Heart left ventricle (tissue), 16 donors: Measurements from ENCODE around the gene MRPL53. TPM values are rescaled to one million over a fixed set of nuclear protein-coding genes. Genes with fewer than 3 reads are reported as not detected.
A peak's percentile ranks its signal among the peaks of the same experiment; 100 is the strongest.

Experiments
- ATAC-seq, 4 donors: fragments of 200-7000 bp; cut with Tn5 transposase; one replicate each; pipeline ENCODE4 v1.9.1; 2020 to 2022; ENCODE audit warnings: moderate library complexity in 4 of 4, mild to moderate bottlenecking in 3 of 4, moderate number of reproducible peaks in 1 of 4
- DNase-seq, 5 donors: peaks; one replicate each; pipeline ENCODE4 v3.0.0-alpha.2; 2020
- H3K27ac ChIP-seq, 12 donors: fragments of 200-600 bp; sonication (generic) in 4 of 12; one replicate each; pipeline versions ENCODE4 v1.5.0 to v1.8.0; 2016 to 2022; ENCODE audit warnings: mild to moderate bottlenecking in 2 of 12
- H3K27me3 ChIP-seq, 9 donors: fragments of 200-600 bp; sonication (generic) in 2 of 9; one replicate each; pipeline versions ENCODE4 v1.5.1 to v1.8.0; 2016 to 2022; ENCODE audit warnings: mild to moderate bottlenecking in 3 of 9
- H3K36me3 ChIP-seq, 9 donors: fragments of 200-600 bp; sonication (generic) in 2 of 9; one replicate each; pipeline versions ENCODE4 v1.5.0 to v1.8.0; 2018 to 2022; ENCODE audit warnings: mild to moderate bottlenecking in 2 of 9
- H3K4me1 ChIP-seq, 12 donors: fragments of 200-600 bp; sonication (generic) in 4 of 12; one replicate each; pipeline versions ENCODE4 v1.5.0 to v1.8.0; 2016 to 2022; ENCODE audit warnings: mild to moderate bottlenecking in 3 of 12
- H3K4me3 ChIP-seq, 12 donors: fragments of 200-600 bp; sonication (generic) in 4 of 12; one replicate each; pipeline versions ENCODE4 v1.5.0 to v1.8.0; 2017 to 2022; ENCODE audit warnings: mild to moderate bottlenecking in 9 of 12, moderate library complexity in 4 of 12
- H3K9me3 ChIP-seq, 12 donors: fragments of 200-600 bp; sonication (generic) in 4 of 12; one replicate each; pipeline versions ENCODE4 v1.5.0 to v1.8.0; 2016 to 2022; ENCODE audit warnings: mild to moderate bottlenecking in 1 of 12
- POLR2A ChIP-seq, 2 donors: fragments of 450-650 bp; IDR thresholded peaks; one replicate each; pipeline ENCODE4 v1.6.1; 2017; ENCODE audit warnings: antibody characterized with exemption in 2 of 2, mild to moderate bottlenecking in 2 of 2, moderate library complexity in 2 of 2
- WGBS, 4 donors: extraction: QIAGEN DNeasy Blood & Tissue Kit in 2 of 4; methylation state at CpG; one replicate each; pipeline versions ENCODE4 v1.1.5 to v1.1.7; 2013 to 2018; 5-methylcytosine and 5-hydroxymethylcytosine counted together
- intact Hi-C, 10 donors: fragments of 100-400 bp; cut with DNase I; formaldehyde crosslinking; loops; one replicate each; pipeline versions ENCODE4 v1.11.1 to v1.14.2; 2022
- polyA plus RNA-seq, 2 donors: library from polyadenylated mRNA; stranded (reverse); fragments of 200-250 nt; gene quantifications; one replicate each; pipeline ENCODE4 v1.2.3, GENCODE V29; 2013
- total RNA-seq, 9 donors: library from RNA; depleted of rRNA in 2 of 9; stranded (reverse); fragments of >200 nt in 2 of 9; fragmentation: NEBNext Ultra II Directional in 3 of 9; extraction: Animal tissue kit (Norgen Biotek cat#: 25700) in 3 of 9; gene quantifications; one replicate each; pipeline versions ENCODE4 v1.1.0 to v1.2.4, GENCODE V29; 2016 to 2023
- TF ChIP-seq, protein P1 (sequence below), 12 donors: fragments of 200-600 bp; sonication (generic) in 4 of 12; IDR thresholded peaks; one replicate each; pipeline versions ENCODE4 v1.5.0 to v1.8.0; 2018 to 2022; ENCODE audit warnings: antibody characterized with exemption in 12 of 12, mild to moderate bottlenecking in 5 of 12
- donor health status: ischemic (EF 13 %, LVEDD 7.1; RV severe dilation, severe dysfunction).
- donor health status: healthy with polysubstance abuse.
- donor health status: DM: no; HTN: yes; CAD: no.
- donor health status: DM: no; HTN: no; CAD: no.
- donor health status: ischemic (EF 25% LVEDD 6.9; RV normal size, moderate dysfunction).
- donor health status: ischemic (EF 25% LVEDD 5.7; RV mildly dilated, moderate dysfunction).
- donor health status: healthy.
- donor health status: DM: yes; HTN: yes; CAD: no.
- donor health status: ischemic (EF 35%, LVEDD 5.7; RV mildly dilated, moderate dysfunction).
- donor health status: nonischemic (EF 11% LVEDD 7.7; RV severe dilation, severe dysfunction).
- donor health status: DM: yes; HTN: yes; CAD: no.
- donor health status: PGD.
- donor health status: ischemic (EF 29% LVEDD 5.4; RV normal size, mild dysfunction).
- donor health status: nonischemic (EF 23%, LVEDD 6.1; RV moderate dilation, normal function).

MRPL53 gene
- total and polyA plus RNA-seq, 11 donors, result 64.9 to 180 (median 135) TPM

DNA sequence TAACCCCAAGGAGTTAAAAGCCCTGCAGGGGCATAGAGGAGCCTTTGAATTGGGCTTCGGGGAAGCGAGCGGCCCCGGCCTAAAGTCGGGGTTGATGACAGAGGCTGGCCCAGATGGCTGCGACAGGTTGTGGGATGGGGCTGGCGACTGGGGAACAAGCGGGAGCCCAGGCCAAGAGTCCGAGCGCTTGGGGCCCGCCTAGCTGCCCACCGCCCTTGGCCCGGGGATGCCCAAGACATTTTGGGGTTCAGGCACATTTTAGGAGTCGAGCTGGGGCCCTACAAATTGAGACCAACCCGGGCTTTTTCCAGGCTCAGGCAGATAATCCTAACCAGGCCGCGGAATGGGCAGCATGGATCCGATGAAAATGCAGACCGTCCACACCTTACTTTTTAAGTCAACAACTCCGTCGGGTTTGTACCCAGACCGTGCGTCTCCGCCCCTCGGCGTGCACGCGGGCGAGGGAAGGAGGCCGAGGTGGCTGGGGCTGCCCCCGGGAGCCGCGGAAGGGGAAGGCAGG lies 31.2 kb downstream of the MRPL53 start:
- peak overlapping the region; percentile 30 to 72 (median 60) for H3K4me3 ChIP-seq
- ATAC-seq (peak in 3 of 4 donors; percentile 0 to 10 (median 1)), DNase-seq (no peak)
- no peaks in the 10 kb centered on the region for H3K9me3 ChIP-seq
- H3K4me1 ChIP-seq, result peaks cover 0 to 63% (median 36%) of the 10 kb centered on the region in 12 donors
- intact Hi-C loops, result loop anchor here in 1 of 10 donors (2.0 kb wide), 1 partner anchor 14 kb away; the partner anchor contains the start of gene INO80B
- H3K27me3 ChIP-seq, result peaks cover 0 to 40% (median 0%) of the 10 kb centered on the region in 9 donors
- H3K27ac ChIP-seq, result peak overlapping the region; percentile 77 to 95 (median 86)
- WGBS, 4 donors, result 16 to 24% (median 19%) methylated on average over 29 to 33 of the region's 33 CpGs
- TF ChIP-seq, protein P1, sequence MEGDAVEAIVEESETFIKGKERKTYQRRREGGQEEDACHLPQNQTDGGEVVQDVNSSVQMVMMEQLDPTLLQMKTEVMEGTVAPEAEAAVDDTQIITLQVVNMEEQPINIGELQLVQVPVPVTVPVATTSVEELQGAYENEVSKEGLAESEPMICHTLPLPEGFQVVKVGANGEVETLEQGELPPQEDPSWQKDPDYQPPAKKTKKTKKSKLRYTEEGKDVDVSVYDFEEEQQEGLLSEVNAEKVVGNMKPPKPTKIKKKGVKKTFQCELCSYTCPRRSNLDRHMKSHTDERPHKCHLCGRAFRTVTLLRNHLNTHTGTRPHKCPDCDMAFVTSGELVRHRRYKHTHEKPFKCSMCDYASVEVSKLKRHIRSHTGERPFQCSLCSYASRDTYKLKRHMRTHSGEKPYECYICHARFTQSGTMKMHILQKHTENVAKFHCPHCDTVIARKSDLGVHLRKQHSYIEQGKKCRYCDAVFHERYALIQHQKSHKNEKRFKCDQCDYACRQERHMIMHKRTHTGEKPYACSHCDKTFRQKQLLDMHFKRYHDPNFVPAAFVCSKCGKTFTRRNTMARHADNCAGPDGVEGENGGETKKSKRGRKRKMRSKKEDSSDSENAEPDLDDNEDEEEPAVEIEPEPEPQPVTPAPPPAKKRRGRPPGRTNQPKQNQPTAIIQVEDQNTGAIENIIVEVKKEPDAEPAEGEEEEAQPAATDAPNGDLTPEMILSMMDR (IDR thresholded peaks at IDR 0.05), result no peak
- no peak for TF ChIP-seq POLR2A (IDR thresholded peaks at IDR 0.05)
- H3K36me3 ChIP-seq, result no peaks in the 10 kb centered on the region

DNA sequence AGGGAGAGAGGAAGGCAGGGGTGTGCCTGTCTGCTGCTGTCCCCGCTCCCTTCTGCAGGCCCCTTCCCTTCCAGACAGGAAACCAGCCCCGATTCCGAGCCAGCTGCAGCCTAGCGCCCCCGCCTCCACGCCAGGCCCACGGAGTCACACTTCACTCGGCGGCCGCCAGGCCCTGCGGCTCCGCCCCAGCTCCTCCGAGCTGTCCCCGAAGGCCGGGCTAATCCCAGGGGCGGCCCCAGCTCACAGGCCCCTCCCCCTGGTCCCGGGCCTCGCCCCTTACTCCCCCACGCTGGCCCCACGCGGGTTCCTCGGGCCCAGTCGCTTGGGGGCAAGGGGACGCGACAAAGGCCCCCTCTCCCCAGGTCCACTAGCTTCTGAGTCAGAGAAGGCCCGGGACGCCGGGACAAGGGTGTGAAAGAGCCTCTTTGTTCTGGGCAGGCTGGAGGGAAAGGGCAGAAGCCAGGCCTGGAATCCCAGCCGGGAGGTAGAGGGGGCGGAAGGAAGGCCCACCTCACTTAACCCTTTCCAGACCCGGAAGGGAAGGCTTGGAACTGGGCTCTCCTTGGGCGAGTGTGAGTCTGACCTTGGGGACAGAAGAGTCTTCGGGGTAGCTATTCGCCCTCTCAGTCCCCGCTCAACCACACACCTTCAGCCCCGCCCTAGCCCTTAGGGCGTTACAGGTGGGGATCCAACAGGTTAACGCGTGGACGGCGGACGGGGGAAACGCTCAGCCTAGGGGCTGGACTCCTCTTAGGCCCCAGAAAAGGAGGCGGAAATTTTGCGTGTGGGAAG lies 31.9 kb downstream of the MRPL53 start:
- WGBS, 4 donors, result 8 to 12% (median 8%) methylated on average over 25 to 45 of the region's 45 CpGs
- Histone ChIP-seq H3K4me1 (peaks cover 0 to 63% (median 37%) of the 10 kb centered on the region in 12 donors), H3K27ac (peak overlapping the region; percentile 77 to 95 (median 86)), H3K36me3 (peaks cover 0 to 1% (median 0%) of the 10 kb centered on the region in 9 donors), H3K27me3 (peaks cover 0 to 39% (median 0%) of the 10 kb centered on the region in 9 donors), H3K4me3 (peak overlapping the region; percentile 30 to 72 (median 60)), H3K9me3 (no peaks in the 10 kb centered on the region)
- TF ChIP-seq, protein P1 (IDR thresholded peaks at IDR 0.05), result peak in 9 of 12 donors; percentile 11 to 52 (median 29)
- peak in 1 of 2 donors; percentile 68 for TF ChIP-seq POLR2A (IDR thresholded peaks at IDR 0.05)
- intact Hi-C loops, result loop anchor here in 2 of 10 donors (1.0 to 2.0 kb wide), 2 partner anchors 14 kb away; partner anchors contain the start of gene INO80B (in 1 of the 2)
- peak; percentile 90 to 95 (median 93) for ATAC-seq
- DNase-seq, result peak; percentile 91 to 94 (median 93)

- H3K27ac ChIP-seq, result peak overlapping the region; percentile 77 to 95 (median 86)
- H3K4me1 ChIP-seq, result peaks cover 0 to 63% (median 37%) of the 10 kb centered on the region in 12 donors
- H3K4me3 ChIP-seq, result peak overlapping the region; percentile 30 to 72 (median 60)
- DNase-seq (peak; percentile 82 to 91 (median 86)), ATAC-seq (peak; percentile 55 to 69 (median 65))
- TF ChIP-seq, protein P1 (IDR thresholded peaks at IDR 0.05), result no peak
- no peak for TF ChIP-seq POLR2A (IDR thresholded peaks at IDR 0.05)
- no peaks in the 10 kb centered on the region for H3K9me3 ChIP-seq
- 3 to 12% (median 8%) methylated on average over 14 of the region's 14 CpGs for WGBS, 4 donors
- peaks cover 0 to 38% (median 0%) of the 10 kb centered on the region in 9 donors for H3K27me3 ChIP-seq
- intact Hi-C loops, result loop anchor here in 3 of 10 donors (1.0 to 2.0 kb wide), 3 partner anchors 14 to 25 kb away; partner anchors contain the start of gene INO80B (in 1 of the 3)
- H3K36me3 ChIP-seq, result peaks cover 0 to 7% (median 0%) of the 10 kb centered on the region in 9 donors
Observed at GRCh38 chr2:74439803-74440377, 32.6 kb downstream of the MRPL53 start.
